H9 (cell line): ENCODE measurements around the gene ZC3H10. TPM values are rescaled to one million over a fixed set of nuclear protein-coding genes. Genes with fewer than 3 reads are reported as not detected.

Experiments
- DNase-seq: peaks from one replicate; pipeline ENCODE4 v3.0.0-alpha.2; 2017
- H2AFZ ChIP-seq: one replicate; pipeline ENCODE4 v1.6.1; 2013; ENCODE audit warnings: mild to moderate bottlenecking, low read length, control low read depth, moderate library complexity
- H2AK5ac ChIP-seq: 2 replicates; pipeline ENCODE4 v1.6.1; 2013; ENCODE audit warnings: low read length, control low read depth, mixed read lengths; ENCODE audit not compliant: insufficient read length
- H2BK120ac ChIP-seq: one replicate; pipeline ENCODE4 v1.6.1; 2013; ENCODE audit warnings: low read depth, mild to moderate bottlenecking, low read length, control low read depth, inconsistent platforms; ENCODE audit not compliant: poor library complexity, severe bottlenecking
- H2BK12ac ChIP-seq: 2 replicates; pipeline ENCODE4 v1.6.1; 2013; ENCODE audit warnings: low read length, control low read depth, mixed read lengths, low read depth; ENCODE audit not compliant: insufficient read length
- H2BK15ac ChIP-seq: 2 replicates; pipeline ENCODE4 v1.6.1; 2013; ENCODE audit warnings: low read depth, low read length, control low read depth
- H2BK20ac ChIP-seq: one replicate; pipeline ENCODE4 v1.6.1; 2013; ENCODE audit warnings: low read depth, mild to moderate bottlenecking, low read length, control low read depth, inconsistent platforms; ENCODE audit not compliant: poor library complexity, severe bottlenecking
- H2BK5ac ChIP-seq: 2 replicates; pipeline ENCODE4 v1.6.1; 2013; ENCODE audit warnings: low read length, control low read depth, mixed read lengths; ENCODE audit not compliant: insufficient read length
- H3K14ac ChIP-seq: 2 replicates; pipeline ENCODE4 v1.6.1; 2013; ENCODE audit warnings: low read length, control low read depth; ENCODE audit not compliant: insufficient read depth
- H3K18ac ChIP-seq: 2 replicates; pipeline ENCODE4 v1.6.1; 2013; ENCODE audit warnings: low read depth, mild to moderate bottlenecking, mixed read lengths, low read length, control low read depth; ENCODE audit not compliant: insufficient read length
- H3K23ac ChIP-seq: 2 replicates; pipeline ENCODE4 v1.6.1; 2013; ENCODE audit warnings: low read length, control low read depth, mixed read lengths, low read depth; ENCODE audit not compliant: insufficient read length
- H3K23me2 ChIP-seq: 2 replicates; pipeline ENCODE4 v1.6.1; 2013; ENCODE audit warnings: low read depth, mild to moderate bottlenecking, mixed read lengths, low read length, control low read depth; ENCODE audit not compliant: insufficient read length, poor library complexity, severe bottlenecking
- H3K27ac ChIP-seq: 2 replicates; pipeline ENCODE4 v1.5.1; 2013; ENCODE audit warnings: low read length, control low read depth, mixed read lengths, low read depth; ENCODE audit not compliant: insufficient read length
- H3K27me3 ChIP-seq: 2 replicates; pipeline ENCODE4 v1.6.1; 2013; ENCODE audit warnings: low read length, control low read depth, inconsistent platforms; ENCODE audit not compliant: insufficient read depth
- H3K4ac ChIP-seq: 2 replicates; pipeline ENCODE4 v1.6.1; 2013; ENCODE audit warnings: low read depth, mild to moderate bottlenecking, control low read depth, inconsistent platforms, low read length, moderate library complexity
- H3K4me1 ChIP-seq: 2 replicates; pipeline ENCODE4 v1.6.1; 2013; ENCODE audit warnings: low read length, control low read depth, inconsistent platforms; ENCODE audit not compliant: insufficient read depth
- H3K4me2 ChIP-seq: 2 replicates; pipeline ENCODE4 v1.6.1; 2013; ENCODE audit warnings: low read length, control low read depth, mixed read lengths; ENCODE audit not compliant: insufficient read length, insufficient read depth
- H3K56ac ChIP-seq: 2 replicates; pipeline ENCODE4 v1.6.1; 2013; ENCODE audit warnings: low read depth, mild to moderate bottlenecking, mixed read lengths, low read length, control low read depth; ENCODE audit not compliant: insufficient read length
- H3K79me1 ChIP-seq: 2 replicates; pipeline ENCODE4 v1.6.1; 2013; ENCODE audit warnings: low read depth, mild to moderate bottlenecking, moderate library complexity, low read length, control low read depth, inconsistent platforms; ENCODE audit not compliant: insufficient read depth, poor library complexity, severe bottlenecking
- H3K79me2 ChIP-seq: 2 replicates; pipeline ENCODE4 v1.6.1; 2013; ENCODE audit warnings: low read length, control low read depth, inconsistent platforms; ENCODE audit not compliant: insufficient read depth
- H3K9ac ChIP-seq: 2 replicates; pipeline ENCODE4 v1.6.1; 2013; ENCODE audit warnings: low read length, control low read depth, mixed read lengths; ENCODE audit not compliant: insufficient read length; ENCODE audit errors: extremely low read depth
- H3K9me3 ChIP-seq: one replicate; pipeline ENCODE4 v1.6.1; 2013; ENCODE audit warnings: low read depth, low read length, inconsistent platforms; ENCODE audit not compliant: control insufficient read depth
- H3T11ph ChIP-seq: one replicate; pipeline ENCODE4 v1.6.1; 2013; ENCODE audit warnings: mild to moderate bottlenecking, low read length, control low read depth, inconsistent platforms
- H4K20me1 ChIP-seq: one replicate; pipeline ENCODE4 v1.6.1; 2013; ENCODE audit not compliant: control insufficient read depth, insufficient read length, insufficient read depth
- H4K5ac ChIP-seq: 2 replicates; pipeline ENCODE4 v1.6.1; 2013; ENCODE audit warnings: low read depth, mild to moderate bottlenecking, mixed read lengths, low read length, control low read depth; ENCODE audit not compliant: insufficient read length
- H4K8ac ChIP-seq: replicated peaks from 2 replicates; pipeline ENCODE4 v1.6.1; 2013; ENCODE audit warnings: low read length, control low read depth, mixed read lengths, low read depth; ENCODE audit not compliant: insufficient read length
- H4K91ac ChIP-seq: 2 replicates; pipeline ENCODE4 v1.6.1; 2013; ENCODE audit warnings: low read depth, mild to moderate bottlenecking, moderate library complexity, mixed read lengths, low read length, control low read depth; ENCODE audit not compliant: insufficient read length
- H3K27ac Mint-ChIP-seq, 3 experiments: 2 replicates in 2 of 3; 3 replicates in 1 of 3; pipeline ENCODE4 v1.8.0; 2020 to 2021; ENCODE audit warnings: mixed read lengths in 3 of 3, mild to moderate bottlenecking in 1 of 3, moderate library complexity in 1 of 3
- H3K27me3 Mint-ChIP-seq: 2 replicates; pipeline ENCODE4 v1.8.0; 2021; ENCODE audit warnings: low read depth, mild to moderate bottlenecking, moderate library complexity, mixed read lengths
- H3K36me3 Mint-ChIP-seq, 3 experiments: 2 replicates in 2 of 3; 3 replicates in 1 of 3; pipeline ENCODE4 v1.8.0; 2020 to 2021; ENCODE audit warnings: low read depth in 3 of 3, mixed read lengths in 3 of 3; ENCODE audit not compliant: insufficient read depth in 1 of 3
- H3K4me1 Mint-ChIP-seq, 2 experiments: 2 replicates each; pipeline ENCODE4 v1.8.0; 2020; ENCODE audit warnings: mixed read lengths in 2 of 2
- H3K4me3 Mint-ChIP-seq, 2 experiments: 2 replicates in 1 of 2; 3 replicates in 1 of 2; pipeline ENCODE4 v1.8.0; 2020 to 2021; ENCODE audit warnings: mild to moderate bottlenecking in 2 of 2, mixed read lengths in 2 of 2, moderate library complexity in 1 of 2
- H3K9me3 Mint-ChIP-seq, 2 experiments: 2 replicates in 1 of 2; 3 replicates in 1 of 2; pipeline ENCODE4 v1.8.0; 2020; ENCODE audit warnings: mild to moderate bottlenecking in 2 of 2, mixed read lengths in 2 of 2, moderate library complexity in 1 of 2
- CTCF ChIP-seq: fragments of 200-600 bp; sonication (generic); conservative IDR thresholded peaks from 3 replicates; pipeline ENCODE4 v1.8.0; 2021; ENCODE audit warnings: antibody characterized with exemption, mild to moderate bottlenecking
- WGBS: extraction: QIAGEN DNeasy Blood & Tissue Kit; methylation state at CpG from one replicate; pipeline ENCODE4 v1.1.7; 2013; ENCODE audit warnings: missing lambda C conversion rate, low lambda C conversion rate, mixed read lengths; ENCODE audit not compliant: insufficient read length; ENCODE audit errors: extremely low coverage; 5-methylcytosine and 5-hydroxymethylcytosine counted together
- total RNA-seq: library from RNA; stranded (reverse); gene quantifications from 2 replicates; pipeline ENCODE4 v1.2.1, GENCODE V29; 2021

The ZC3H10 gene
- total RNA-seq, 1 experiment from 2014 or later = 9.4 TPM

- H3K79me2 ChIP-seq = peaks cover 9% of the 10 kb centered on the region; the same call in 1 of the 2 replicates
- no peak overlapping the region for H3K4me3 Mint-ChIP-seq
Measured at GRCh38 chr12:56110571-56110970, 7.5 kb upstream of the ZC3H10 start.

More at GRCh38 chr12:56110571-56110970, 7.5 kb upstream of the ZC3H10 start:
- Histone ChIP-seq H4K5ac (no peak overlapping the region), H2AK5ac (no peak overlapping the region), H3K9ac (no peak overlapping the region), H2BK12ac (no peak overlapping the region), H3K79me1 (no peaks in the 10 kb centered on the region), H3K4me1 (peaks cover 6% of the 10 kb centered on the region; the same call in 1 of the 2 replicates), H3K56ac (no peak overlapping the region), H3K9me3 (no peaks in the 10 kb centered on the region), H3K4ac (no peak overlapping the region), H3K27me3 (no peaks in the 10 kb centered on the region), H3K4me2 (no peak overlapping the region), H2BK20ac (no peak overlapping the region), H2BK5ac (no peak overlapping the region), H3K27ac (no peak overlapping the region), H3T11ph (no peak overlapping the region), H3K18ac (no peak overlapping the region), H2BK120ac (no peak overlapping the region), H4K8ac (no peak overlapping the region), H3K14ac (no peak overlapping the region), H4K20me1 (no peaks in the 10 kb centered on the region), H3K23ac (no peak overlapping the region), H2BK15ac (no peak overlapping the region), H4K91ac (no peak overlapping the region), H3K23me2 (peaks cover 1% of the 10 kb centered on the region), H2AFZ (no peak overlapping the region)
- Mint-ChIP-seq H3K4me1 (peaks cover 13 to 18% of the 10 kb centered on the region in 2 experiments), H3K9me3 (no peaks in the 10 kb centered on the region; a peak in 1 of 5 replicates), H3K36me3 (peaks cover 66 to 87% (median 78%) of the 10 kb centered on the region in 3 experiments), H3K27ac (no peak overlapping the region), H3K27me3 (no peaks in the 10 kb centered on the region; the same call in 1 of the 2 replicates)
- no peak for DNase-seq
- no CpG with 5 or more reads among the region's 5 CpGs for WGBS
- TF ChIP-seq CTCF = no peak
